WI38 (cell line): ENCODE data around the gene RAB4B.

Experiments used
- H3K4me3 ChIP-seq: 2 replicates; pipeline ENCODE4 v1.5.1; 2011; ENCODE audit warnings: low read depth, mild to moderate bottlenecking, control low read depth, low read length
- TF ChIP-seq, protein P1 (sequence below): IDR thresholded peaks from 2 replicates; pipeline ENCODE4 v1.5.1; 2012; ENCODE audit warnings: low read depth, mild to moderate bottlenecking, control low read depth, low read length

Gene RAB4B

GRCh38 chr19:40752257-40752781 is 25.7 kb upstream of the RAB4B start:
- TF ChIP-seq, protein P1, sequence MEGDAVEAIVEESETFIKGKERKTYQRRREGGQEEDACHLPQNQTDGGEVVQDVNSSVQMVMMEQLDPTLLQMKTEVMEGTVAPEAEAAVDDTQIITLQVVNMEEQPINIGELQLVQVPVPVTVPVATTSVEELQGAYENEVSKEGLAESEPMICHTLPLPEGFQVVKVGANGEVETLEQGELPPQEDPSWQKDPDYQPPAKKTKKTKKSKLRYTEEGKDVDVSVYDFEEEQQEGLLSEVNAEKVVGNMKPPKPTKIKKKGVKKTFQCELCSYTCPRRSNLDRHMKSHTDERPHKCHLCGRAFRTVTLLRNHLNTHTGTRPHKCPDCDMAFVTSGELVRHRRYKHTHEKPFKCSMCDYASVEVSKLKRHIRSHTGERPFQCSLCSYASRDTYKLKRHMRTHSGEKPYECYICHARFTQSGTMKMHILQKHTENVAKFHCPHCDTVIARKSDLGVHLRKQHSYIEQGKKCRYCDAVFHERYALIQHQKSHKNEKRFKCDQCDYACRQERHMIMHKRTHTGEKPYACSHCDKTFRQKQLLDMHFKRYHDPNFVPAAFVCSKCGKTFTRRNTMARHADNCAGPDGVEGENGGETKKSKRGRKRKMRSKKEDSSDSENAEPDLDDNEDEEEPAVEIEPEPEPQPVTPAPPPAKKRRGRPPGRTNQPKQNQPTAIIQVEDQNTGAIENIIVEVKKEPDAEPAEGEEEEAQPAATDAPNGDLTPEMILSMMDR: no peak
- peak overlapping the region; percentile 92 for H3K4me3 ChIP-seq

- TF ChIP-seq, protein P1: no peak
- H3K4me3 ChIP-seq: no peak overlapping the region
Observed at GRCh38 chr19:40754611-40755247, 23.3 kb upstream of the RAB4B start.

- TF ChIP-seq, protein P1: no peak
- H3K4me3 ChIP-seq: no peak overlapping the region
Observed at GRCh38 chr19:40755248-40755624, 22.8 kb upstream of the RAB4B start.

GRCh38 chr19:40755791-40756190 is 22.3 kb upstream of the RAB4B start:
- TF ChIP-seq, protein P1: no peak
- H3K4me3 ChIP-seq: no peak overlapping the region

DNA sequence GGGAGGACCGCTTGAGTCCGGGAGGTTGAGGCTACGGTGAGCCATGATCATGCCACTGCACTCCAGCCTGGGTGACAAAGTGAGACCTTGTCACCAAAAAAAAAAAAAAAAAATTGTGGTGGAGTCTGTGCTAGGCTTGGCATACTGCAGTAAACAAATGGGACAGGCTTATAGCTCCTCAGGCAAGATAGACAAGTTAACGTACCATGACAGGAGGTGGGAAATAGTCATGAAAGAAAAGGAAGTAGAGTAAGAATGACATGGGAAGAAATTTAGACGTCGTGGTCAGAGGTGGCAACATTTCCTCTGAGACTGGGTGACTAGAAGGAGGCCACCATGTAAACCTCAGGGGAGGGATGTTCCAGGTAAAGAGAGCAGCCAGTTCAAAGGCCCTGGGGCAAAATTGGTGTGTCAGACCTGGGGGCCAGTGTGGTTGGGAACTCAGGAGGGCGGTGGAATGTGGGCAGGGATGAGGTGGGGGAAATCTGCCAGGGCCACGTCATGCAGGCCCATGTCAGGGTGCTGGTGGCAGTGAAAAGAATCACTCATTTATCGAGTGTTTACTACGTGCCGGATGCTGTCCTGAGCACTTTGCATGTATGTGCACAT is 21.4 kb upstream of the RAB4B start:
- TF ChIP-seq, protein P1: no peak
- H3K4me3 ChIP-seq: no peak overlapping the region

DNA sequence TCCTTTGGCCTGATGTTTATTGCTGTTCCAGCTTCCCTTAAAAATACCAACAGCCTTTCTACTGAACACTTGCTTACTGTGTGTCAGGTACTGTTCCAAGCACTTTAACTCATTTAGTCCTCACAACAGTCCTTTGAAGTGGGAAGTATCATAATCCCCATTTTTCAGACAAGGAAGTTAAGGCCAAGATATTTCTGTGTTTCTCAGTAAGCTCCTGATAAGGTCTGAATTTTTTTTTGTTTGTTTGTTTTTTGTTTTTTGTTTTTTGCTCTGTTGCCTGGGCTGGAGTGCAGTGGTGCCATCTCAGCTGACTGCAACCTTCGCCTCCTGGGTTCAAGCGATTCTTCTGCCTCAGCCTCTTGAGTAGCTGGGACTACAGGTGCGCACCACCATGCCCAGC is 19.6 kb upstream of the RAB4B start:
- H3K4me3 ChIP-seq: no peak overlapping the region
- TF ChIP-seq, protein P1: no peak

DNA sequence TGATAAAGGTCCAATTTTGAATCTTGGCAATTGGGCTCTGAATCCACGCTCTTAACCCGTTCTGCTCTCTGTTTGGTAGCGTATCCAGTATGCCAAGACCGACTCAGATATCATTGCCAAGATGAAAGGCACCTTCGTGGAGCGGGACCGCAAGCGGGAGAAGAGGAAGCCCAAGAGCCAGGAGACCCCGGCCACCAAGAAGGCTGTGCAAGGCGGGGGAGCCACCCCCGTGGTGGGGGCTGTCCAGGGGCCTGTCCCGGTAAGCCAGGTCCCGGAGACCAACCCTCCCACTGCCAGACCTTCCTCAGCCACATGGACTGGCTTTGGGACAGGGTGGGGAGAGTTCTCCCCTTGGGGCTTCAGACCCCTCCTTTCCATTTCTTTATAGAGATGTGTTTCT is 18.7 kb upstream of the RAB4B start:
- no peak overlapping the region for H3K4me3 ChIP-seq
- TF ChIP-seq, protein P1: no peak
